Measurements from ENCODE around the gene C6orf47.
A peak's percentile ranks its signal among the peaks of the same experiment; 100 is the strongest.

C6orf47 gene

DNA sequence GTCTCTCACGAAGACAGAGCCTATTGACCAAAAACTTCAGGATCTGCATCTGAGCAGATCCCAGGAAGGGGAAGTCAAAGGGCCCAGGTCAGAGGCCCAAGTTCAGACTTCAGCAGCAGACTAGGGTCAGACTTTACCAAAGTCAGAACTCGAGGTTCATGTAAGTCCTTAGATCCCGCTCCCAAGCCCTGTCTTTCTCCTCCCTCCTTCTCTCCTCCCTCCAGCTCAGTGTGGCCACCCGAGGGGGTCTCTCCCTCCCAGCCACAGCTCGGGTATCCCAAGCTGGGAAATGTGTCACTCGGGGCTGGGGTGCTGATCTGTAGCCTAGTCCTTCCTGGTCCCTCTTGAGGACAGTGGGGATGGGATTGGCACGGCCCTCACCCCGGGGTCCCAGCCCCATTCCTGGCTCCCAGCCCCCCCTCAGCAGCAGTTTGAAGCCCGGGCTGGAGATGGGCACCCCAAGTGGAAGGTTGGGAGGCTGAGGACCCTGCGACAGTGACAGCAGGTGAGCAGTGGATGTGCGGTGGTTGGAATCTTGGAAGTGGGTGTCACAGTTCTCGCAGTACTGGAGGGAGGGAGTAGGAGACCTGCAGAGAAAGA lies 1.6 kb upstream of the C6orf47 start:
- no peak for FAIRE-seq

GRCh38 chr6:31661262-31662123 lies 915 bp upstream of the C6orf47 start:
- peak; percentile 40 for DNase-seq (ENCODE audit: insufficient read length, low spot score)
- FAIRE-seq, result no peak

More for the DNA sequence above, 1.6 kb upstream of the C6orf47 start:
- no peak for DNase-seq (ENCODE audit: insufficient read length, low spot score)

- FAIRE-seq, result peak; percentile 63
Observed at GRCh38 chr6:31659649-31660380, 763 bp downstream of the C6orf47 start.

DNA sequence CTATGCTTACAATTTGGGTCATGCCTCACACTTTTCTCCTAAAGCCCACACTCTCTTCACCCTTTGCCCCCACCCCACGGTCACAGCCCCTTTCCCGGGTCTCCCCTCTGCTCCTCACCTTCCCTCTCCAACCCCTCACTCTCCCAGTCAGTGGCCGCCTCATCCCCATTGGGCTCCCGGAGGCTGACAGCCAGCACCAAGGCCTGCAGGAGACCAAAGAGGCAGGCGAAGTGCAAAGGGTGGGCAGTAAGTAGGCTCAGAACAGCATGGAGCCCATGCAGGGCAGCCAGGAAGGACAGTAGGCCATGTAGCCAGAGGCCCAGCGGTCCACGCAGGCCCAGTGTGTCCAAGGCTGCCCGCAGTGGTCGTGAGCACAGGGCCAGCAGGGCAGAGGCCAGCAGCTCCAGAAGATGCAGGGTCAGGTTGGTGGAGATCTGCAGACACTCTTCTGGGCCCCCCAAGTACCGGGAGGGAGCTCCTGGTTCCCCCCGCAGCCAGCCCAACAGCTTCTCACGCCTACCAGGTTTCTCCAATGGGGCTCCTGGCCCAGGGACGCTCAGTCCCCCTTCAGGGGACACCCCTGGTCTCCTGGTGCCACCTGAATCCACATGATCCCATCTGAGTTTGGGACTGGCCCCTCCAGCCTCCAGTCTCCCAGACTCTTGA lies 1.5 kb downstream of the C6orf47 start:
- DNase-seq (ENCODE audit: insufficient read length, low spot score) (no peak), FAIRE-seq (no peak)

More at GRCh38 chr6:31659649-31660380, 763 bp downstream of the C6orf47 start:
- DNase-seq (ENCODE audit: insufficient read length, low spot score), result no peak

- DNase-seq (ENCODE audit: insufficient read length, low spot score) (no peak), FAIRE-seq (no peak)
Observed at GRCh38 chr6:31658158-31658688, 2.4 kb downstream of the C6orf47 start.

- DNase-seq (ENCODE audit: insufficient read length, low spot score), result no peak
- no peak for FAIRE-seq
Observed at GRCh38 chr6:31657406-31658157, 3.0 kb downstream of the C6orf47 start.

DNA sequence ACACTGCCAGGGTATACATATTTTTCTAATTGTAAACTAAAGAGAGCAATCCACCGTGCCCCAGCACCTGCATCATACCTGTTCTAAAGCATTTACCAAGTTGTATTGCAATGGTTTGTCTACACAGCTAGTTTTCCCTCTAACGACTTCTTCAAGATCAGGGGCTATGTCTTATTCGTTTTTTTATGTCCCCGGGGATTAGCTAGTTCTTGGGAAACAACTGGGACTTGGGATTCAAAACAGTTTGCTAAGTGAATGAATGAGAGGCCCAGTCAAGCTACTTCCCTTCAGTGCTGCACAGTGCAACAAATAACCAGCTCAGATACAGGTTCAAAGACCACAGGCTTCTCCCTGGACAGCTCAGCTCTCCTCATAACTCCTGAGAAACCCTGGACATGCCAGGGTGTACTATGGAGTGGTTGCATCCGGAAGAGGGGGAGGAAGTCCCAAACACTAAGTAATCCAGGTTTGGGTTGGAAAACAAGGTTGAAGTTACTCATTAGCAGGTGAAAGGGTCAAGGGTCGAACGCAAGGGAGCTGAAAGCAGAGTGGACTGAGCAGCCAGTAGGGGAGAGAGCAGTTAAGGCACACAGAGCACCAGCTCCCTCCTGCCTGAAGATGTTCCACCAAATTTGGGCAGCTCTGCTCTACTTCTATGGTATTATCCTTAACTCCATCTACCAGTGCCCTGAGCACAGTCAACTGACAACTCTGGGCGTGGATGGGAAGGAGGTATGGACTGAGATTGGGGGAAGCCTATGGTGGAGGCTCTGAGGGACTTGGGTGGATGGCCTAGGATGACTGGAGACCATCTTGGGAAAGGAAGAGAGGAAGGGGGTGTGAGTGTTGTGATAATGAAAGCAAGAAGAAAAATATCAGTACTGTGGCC lies 5.0 kb downstream of the C6orf47 start, which contains the start of gene APOM:
Gene APOM, plus strand, starts transcription at position 546 of the 889 bp plus-strand sequence. Its CDS starts 73 bp downstream, at position 619.
- FAIRE-seq (no peak), DNase-seq (ENCODE audit: insufficient read length, low spot score) (no peak)

DNA sequence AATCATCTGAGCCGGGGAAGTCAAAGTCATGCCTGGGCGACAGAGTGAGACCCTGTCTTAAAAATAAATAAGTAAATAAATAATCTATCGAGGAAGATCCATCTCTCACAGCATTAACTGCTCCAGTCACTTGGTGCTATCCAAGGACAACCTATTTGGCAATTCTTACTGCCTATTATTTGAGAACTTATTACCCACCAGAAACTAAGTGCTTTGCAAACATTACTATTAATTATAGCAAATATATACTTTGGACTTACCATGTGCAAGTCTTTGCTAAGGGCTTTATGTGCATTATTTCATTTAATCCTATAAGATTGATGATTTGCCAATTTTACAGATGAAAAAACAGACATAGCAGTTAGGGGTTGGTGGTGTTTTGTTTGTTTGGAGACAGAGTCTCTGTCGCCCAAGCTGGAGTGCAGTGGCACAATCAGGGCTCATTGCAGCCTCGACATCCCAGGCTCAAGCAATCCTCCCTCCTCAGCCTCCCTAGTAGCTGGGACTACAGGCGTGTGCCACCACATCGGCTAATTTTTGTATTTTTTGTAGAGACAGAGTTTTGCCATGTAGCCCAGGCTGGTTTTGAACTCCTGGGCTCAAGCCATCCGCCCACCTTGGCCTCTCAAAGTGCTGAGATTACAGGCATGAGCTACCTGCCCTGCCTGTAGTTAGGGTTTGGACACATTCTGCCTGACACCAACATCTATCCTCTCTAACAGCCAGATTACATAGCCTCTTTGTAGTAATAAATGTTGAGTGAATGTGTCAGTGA lies 5.8 kb downstream of the C6orf47 start:
- no peak for DNase-seq (ENCODE audit: insufficient read length, low spot score)
- no peak for FAIRE-seq

GRCh38 chr6:31652925-31653724 lies 7.5 kb downstream of the C6orf47 start:
- DNase-seq (ENCODE audit: insufficient read length, low spot score), result peak; percentile 90

DNA sequence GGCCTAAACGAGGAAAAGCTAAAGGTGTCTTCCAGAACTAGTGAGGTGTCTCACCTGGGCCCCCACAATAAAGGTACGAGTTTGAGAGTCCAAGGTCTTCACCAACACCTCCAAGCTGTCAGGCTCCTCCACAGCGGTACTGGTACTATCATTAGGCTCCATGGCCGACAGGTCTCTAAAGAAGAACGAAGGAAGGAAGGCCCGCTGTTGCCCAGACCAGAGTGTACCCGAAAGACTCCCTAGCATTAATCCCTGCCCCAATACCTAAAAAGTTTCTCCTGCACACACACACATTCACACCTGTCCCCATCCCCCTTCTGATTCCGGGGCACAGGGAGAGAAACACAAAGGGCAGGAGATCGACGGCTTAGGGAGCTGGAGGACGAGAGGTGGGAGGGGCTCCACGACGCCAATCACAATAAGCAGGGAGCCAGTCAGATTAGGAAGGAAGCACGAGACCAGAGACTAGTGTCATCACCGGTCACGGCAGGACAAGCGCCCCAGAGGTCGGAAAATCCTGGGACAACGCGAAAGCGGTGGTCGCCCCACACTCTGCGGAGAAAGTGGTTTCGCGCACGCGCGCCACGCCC lies 8.9 kb downstream of the C6orf47 start:
- DNase-seq (ENCODE audit: insufficient read length, low spot score) (peak; percentile 50), FAIRE-seq (peak; percentile 93)

More at GRCh38 chr6:31652925-31653724, 7.5 kb downstream of the C6orf47 start:
- FAIRE-seq, result peak; percentile 97

DNA sequence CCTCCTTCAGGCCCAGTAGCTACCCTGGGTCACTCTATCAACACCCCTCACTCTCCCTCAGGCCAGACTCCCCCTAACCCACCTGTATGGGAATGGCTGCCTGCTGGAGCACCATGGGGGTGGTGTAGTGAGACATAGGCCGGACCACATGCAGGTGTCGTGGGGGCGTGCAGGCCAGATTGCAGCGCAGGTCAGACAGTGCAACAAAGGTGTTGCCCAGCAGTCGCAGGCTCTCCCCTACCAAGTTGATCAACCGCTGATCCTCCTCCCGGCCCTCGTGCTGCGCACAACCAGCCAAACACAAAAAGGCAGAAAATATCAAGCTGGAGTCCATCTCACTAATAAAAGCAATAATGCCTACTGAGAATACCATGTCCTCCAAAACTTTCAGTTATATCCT lies 15.3 kb downstream of the C6orf47 start:
- DNase-seq (ENCODE audit: insufficient read length, low spot score) (no peak), FAIRE-seq (no peak)

DNA sequence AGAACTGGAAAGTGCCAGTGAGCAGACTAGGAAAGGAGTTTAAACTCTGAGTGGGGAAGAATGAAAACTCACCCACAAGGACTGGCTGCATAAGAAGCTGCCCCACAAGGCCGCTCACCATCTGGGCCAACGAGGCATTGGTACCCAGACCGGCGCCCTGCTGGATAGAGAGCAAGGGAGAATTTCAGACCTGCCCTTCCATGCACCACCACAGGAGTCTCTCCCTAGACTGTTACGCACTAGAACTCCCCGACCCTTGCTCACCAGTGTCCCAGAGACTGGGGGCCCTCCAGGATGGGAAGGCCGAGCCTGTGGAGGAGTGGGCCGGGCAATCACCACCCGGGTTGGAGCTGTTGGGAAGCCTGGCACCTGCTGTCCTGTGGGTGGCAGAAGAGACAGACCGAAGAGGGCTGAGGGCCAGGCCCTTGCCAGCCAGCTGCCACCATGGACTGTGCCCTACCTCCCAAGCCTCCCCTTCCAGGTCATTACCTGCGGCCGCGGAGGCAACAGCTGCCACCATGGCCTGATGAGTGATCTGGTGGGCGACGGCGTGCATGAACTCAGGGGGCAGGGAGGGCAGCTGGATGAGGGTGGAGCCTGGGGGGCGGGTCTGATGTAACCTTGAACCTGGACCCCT lies 16.6 kb downstream of the C6orf47 start:
- no peak for DNase-seq (ENCODE audit: insufficient read length, low spot score)

DNA sequence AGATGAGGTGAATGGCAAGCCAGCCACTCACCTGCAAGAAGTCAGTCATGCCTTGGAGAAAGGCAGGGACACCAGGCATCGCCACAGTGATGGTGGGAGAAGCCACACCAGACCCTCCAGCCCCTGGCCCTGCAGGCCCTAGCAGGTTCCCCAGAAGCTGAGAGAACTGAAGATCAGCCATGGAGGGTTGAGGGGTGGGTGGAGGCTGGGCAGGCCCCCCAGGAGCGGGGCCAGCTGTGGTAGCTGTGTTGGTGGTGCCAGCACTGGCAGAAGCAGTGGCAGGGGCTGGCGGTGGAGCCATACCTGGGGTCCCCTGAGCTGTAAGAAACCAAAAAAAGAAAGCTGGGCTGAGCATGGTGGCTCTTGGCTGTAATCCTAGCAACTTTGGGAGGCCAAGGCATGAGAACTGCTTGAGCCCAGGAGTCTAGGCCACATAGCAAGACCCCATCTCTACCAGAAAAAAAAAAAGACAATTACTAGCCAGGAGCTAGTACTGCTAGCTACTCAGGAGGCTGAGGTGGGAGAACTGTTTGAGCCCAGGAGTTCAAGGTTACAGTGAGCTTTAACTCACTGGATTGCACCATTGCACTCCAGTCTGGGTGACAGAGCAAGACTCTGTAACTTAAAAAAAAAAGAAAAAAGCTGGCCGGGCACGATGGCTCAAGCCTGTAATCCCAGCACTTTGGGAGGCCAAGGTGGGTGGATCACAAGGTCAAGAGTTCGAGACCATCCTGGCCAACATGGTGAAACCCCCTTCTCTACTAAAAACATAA lies 17.6 kb downstream of the C6orf47 start:
- no peak for DNase-seq (ENCODE audit: insufficient read length, low spot score)
- FAIRE-seq, result no peak

More for the DNA sequence above, 16.6 kb downstream of the C6orf47 start:
- no peak for FAIRE-seq

GRCh38 chr6:31641370-31641769 lies 19.2 kb downstream of the C6orf47 start:
- no peak for DNase-seq (ENCODE audit: insufficient read length, low spot score)
- FAIRE-seq, result no peak

DNA sequence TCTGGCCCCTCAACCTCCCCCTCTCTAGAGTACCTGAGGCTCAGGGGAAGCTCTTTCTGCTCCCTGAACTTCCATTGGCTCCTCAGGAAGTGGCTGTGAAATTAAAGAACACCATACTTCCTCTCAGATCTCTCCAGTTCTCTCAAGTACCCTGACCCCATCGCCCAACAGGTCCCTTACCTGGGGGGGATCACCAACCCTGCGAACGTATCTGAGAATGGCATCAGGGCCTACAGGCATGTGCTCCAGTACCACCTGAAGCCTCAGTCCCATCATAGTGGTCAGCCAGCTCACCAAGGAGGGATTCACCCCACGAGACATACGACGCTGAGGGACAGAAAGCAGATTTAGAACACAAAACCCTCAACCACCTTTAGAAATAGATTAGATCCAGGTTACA lies 20.0 kb downstream of the C6orf47 start:
- FAIRE-seq (no peak), DNase-seq (ENCODE audit: insufficient read length, low spot score) (no peak)

GRCh38 chr6:31639449-31639861 lies 21.1 kb downstream of the C6orf47 start:
- no peak for DNase-seq (ENCODE audit: insufficient read length, low spot score)
- FAIRE-seq, result no peak
